Measurements from ENCODE around the gene PTGFR.

The PTGFR gene

DNA sequence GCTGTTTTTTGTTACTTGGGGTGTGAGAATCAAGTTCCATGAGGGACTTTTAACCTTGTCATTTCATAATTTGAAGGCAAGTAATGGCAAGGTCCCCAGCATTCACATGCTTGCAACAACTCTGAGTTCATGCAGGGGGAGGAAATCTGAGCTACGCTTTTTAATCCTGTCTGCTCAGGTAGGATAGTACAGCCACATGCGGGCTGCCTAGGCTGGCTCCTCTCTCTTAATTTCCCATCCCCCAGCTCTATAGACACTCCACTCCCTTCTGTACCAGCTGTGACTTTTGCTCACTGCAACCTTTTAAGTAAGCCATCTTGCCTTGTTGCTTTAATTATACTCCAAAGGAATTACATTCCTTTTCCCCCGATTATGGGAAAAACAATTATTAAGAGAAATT is 30.1 kb downstream of the PTGFR start:
- DNase-seq (ENCODE audit: low read depth), result no peak

DNA sequence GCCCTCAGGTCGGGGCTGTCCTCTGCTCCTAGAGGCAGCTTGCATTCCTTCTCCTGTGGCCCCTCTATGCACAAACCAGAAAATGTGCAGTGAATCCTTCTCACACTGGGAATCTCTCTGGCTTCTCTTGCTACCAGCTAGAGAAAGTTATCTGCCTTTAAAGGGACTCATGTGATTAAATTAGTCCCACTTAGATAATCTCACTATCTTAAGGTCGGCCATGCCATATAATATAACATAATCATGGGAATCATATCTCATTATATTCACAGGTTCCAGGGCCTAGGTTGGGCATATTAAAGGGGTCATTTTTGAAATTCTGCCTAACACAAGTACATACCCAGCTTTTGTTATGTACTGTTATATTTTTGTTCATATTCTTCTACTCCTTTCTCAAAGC is 31.4 kb downstream of the PTGFR start:
- no peak for DNase-seq (ENCODE audit: low read depth)

DNA sequence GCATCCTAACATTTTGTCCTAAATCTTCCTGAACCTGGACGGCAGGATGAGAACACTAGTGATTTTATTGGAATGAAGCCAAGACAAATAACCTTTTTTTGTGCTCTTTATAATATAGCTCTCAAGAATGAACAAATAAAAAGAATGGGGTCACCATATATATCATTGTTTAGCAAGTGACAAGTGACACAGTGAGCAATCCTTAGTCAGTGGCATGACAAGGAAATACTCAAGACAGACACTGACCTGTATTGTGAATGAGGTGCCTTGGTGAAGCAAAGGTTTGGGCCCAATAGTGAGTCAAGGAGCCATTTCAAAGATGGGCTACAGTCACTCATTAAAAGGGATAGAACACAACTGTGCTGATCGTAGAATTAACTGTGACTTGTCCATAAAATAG is 35.7 kb downstream of the PTGFR start:
- no peak for DNase-seq (ENCODE audit: low read depth)

DNA sequence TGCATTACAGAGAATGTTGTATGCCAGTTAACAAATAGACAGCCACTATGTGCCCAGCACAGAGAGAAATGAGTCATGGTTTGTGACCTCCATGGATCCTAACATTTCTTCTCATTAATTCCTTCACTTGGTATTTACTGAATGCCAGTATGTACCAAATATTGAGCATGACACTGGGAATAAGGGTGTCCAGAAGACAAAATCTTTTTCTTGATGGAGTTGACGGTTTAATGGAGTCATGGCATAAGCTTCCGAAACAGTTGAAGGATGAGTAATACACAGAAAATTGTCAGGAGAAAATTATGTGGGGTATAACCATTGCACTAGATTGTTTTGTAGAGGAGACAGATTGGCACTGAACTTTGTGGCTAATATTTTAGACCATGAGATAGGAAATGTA is 36.9 kb downstream of the PTGFR start:
- no peak for DNase-seq (ENCODE audit: low read depth)

DNA sequence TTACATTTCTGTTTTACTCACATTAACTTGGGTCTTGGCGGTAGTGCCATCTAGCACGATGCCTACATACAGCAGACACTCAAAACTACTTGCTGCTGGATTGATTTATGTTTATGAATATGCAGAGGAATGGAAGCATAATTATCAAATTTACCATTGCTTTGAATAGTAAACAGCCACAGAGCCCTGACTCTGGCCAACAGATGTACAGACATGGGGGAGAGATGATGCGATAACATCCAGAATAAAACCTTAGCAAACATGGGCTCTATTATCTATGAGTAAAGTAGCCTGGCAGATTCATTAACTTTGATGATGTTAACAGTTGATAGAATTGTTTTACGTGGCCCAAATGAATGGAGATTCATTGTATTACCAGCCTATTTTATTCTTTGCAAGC is 42.8 kb downstream of the PTGFR start:
- no peak for DNase-seq (ENCODE audit: low read depth)

DNA sequence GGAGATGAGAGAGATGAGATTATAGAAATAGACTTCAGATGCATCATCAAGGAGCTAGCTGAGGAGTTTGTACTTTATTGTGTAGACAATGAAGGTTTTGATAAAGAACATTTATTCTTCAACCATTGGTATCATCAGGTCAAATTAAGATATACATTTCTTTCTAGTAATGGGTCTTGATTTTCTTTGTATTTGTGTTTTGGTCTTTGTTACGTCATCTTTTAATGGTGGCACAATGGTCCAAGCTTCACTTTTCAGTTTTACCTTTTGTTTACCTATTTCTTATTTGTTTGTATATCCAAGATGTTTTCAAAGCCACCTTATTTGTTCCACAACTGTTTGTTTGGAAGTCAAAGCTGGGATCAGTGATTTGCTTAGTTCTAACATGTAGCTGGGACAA is 44.5 kb downstream of the PTGFR start:
- DNase-seq (ENCODE audit: low read depth), result no peak

DNA sequence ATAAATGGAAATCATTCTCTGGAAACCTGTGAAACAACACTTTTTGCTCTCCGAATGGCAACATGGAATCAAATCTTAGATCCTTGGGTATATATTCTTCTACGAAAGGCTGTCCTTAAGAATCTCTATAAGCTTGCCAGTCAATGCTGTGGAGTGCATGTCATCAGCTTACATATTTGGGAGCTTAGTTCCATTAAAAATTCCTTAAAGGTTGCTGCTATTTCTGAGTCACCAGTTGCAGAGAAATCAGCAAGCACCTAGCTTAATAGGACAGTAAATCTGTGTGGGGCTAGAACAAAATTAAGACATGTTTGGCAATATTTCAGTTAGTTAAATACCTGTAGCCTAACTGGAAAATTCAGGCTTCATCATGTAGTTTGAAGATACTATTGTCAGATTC is 45.7 kb downstream of the PTGFR start:
- no peak for DNase-seq (ENCODE audit: low read depth)

DNA sequence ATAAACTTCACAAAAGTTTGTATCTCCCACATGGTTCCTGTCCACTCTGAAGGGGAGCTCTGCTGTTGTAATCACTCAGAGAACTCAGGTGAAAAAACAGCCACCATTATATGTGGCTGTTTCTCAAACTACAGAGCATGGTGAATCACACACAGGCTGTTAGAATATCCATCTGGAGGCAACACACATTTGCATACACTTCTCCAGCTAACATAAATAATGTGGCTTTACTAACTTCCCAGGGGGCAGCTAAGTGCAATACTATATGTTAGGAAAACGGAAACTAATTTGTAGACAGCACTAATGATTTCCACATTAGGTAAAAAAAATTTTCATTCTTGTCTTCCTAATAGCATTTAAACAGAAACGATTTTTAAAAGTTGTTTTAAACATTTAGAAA is 49.3 kb downstream of the PTGFR start:
- DNase-seq (ENCODE audit: low read depth), result no peak

DNA sequence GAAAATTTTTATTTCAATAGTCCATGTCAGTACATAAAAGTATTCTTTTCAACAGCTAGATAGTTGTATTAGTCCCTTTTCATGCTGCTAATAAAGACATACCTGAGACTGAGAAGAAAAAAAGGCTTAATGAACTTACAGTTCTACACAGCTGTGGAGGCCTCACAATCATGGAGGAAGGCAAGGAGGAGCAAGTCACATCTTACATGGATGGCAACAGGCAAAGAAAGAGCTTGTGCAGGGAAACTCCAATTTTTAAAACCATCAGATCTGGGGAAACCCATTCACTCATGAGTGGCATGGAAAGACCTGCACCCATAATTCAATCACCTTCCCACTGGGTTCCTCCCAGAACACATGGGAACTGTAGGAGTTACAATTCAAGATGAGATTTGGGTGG is 50.7 kb downstream of the PTGFR start:
- no peak for DNase-seq (ENCODE audit: low read depth)

DNA sequence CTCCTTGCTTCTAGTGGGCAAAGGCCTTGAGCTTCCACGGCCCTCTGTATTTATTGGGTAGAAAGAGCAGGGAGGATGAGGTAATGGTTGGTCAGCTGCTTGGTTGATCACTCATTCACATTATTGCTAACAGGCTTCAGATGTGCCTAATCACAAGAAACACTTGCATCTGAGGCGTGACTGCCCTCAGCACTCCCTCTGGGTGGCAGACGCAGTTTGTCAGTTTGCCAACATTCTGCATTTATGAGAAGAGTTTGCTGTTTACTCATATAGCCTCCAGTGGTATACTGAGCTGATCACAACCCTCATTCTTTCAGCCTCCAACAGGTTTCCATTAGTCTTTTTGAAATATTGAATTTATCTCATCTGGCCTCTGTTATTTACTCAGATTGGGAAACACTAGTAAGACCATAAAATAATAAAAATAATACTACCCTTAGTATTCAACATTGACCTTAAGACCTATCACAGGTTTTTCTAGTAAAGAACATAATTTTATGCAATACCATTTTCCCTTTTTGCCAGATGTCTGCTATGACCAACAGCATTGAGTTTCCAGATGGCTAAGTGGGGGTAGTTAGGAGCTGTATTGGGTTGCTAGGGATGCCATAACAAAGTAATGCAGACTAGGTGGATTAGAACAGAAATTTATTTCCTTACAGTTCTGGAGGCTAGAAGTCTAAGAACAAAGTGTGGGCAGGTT is 53.3 kb downstream of the PTGFR start:
- DNase-seq (ENCODE audit: low read depth), result no peak

DNA sequence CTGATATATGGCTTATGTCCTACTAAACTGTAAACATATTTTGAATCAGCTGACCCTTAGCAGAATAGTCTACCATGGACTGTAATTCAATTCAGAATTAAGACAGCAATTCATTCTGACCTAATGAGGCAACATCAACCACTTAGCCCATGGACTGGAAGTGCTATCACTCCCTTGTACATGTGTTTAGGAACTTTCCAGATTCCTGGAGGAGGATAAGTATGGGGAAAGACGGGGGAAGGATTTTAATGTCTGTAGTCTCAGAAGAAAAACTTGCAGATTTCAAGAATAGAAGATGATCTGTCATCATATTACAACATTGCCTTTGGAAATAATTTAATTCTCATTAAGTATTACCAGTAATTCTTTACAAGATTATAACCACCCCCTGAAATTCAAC is 56.3 kb downstream of the PTGFR start:
- no peak for DNase-seq (ENCODE audit: low read depth)

DNA sequence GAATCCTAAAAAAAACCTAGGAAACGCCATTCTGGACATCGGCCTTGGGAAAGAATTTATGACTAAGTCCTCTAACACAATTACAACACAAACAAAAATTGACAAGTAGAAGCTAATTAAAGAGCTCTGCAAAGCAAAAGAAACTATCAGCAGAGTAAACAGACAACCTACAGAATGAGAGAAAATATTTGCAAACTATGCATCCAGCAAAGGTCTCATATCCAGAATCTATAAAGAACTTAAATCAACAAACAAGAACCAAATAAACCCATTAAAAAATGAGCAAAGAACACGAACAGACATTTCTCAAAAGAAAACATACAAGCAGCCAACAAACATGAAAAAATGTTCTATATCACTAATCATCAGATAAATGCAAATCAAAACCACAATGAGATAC is 58.6 kb downstream of the PTGFR start:
- no peak for DNase-seq (ENCODE audit: low read depth)

DNA sequence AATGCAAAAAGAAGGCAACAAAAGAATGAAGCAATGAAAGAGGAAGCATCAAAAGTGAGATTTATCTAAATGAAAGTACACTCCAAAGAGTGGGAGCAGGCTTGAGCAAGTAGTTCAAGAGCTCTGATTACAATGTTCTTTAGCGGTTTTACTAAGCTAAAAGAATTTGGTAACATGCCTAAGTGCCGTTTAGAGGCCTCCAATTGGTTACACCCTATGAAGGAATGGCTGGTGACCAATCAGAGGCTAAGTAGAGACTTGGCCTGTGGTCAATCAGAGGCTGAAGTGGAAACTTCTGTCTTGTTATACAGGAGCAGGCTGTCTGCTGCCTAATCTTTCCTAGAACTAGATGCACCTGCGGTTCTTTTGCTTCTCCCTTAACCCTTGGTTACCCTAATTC is 59.1 kb downstream of the PTGFR start:
- DNase-seq (ENCODE audit: low read depth), result no peak

DNA sequence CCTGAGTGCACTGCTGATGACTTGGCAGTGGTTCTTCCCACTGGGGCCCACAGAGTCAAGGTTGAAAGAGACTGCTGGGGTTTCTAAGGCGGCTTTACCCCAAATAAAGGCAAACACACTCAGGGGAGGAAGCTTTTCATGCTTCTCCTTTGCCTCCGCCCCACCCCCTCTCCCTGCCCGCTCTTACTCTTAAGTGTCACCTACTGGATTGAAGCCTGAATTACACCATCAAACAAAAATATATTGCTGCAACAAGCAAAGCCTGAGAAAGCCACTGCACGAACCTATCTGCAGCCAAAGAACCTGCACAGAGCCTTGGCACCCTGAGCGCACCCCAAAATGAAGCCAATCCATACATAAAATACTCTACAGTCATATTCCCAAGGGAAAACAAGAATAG is 63.1 kb downstream of the PTGFR start:
- DNase-seq (ENCODE audit: low read depth), result no peak

DNA sequence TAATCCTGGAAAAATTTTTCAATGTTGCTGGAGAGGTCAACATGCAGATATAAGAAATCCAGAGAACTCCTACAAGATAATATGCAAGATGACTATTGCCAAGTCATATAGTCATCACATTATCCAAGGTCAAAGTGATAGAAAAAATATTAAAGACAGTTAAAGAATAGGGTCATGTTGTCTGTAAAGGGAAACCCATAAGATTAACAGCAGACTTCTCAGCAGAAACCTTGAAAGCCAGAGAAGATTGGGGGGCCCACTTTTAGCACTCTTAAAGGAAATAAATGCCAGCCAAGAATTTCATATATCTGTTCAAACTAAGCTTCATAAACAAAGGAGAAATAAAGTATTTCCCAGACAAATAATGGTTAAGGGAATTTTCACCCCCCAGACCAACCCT is 64.1 kb downstream of the PTGFR start:
- no peak for DNase-seq (ENCODE audit: low read depth)

DNA sequence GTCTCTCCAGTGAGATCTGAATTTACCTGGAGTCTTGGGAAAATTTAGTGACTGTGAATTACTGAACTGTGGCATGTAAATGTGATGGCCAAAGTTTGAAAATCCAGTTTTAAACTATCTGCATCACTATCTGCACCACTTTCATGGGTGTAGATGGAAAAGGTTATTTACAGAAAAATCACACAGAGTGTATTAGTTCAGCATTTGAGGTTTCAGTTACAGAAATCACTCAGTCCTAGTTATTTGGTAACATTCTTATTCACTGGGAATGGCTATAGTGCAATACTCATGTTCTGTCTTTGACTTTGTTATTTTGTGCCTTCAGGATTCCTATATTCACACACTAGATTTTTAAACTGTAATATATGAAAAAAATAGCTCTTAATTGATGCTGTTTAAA is 68.9 kb downstream of the PTGFR start:
- DNase-seq (ENCODE audit: low read depth), result no peak

DNA sequence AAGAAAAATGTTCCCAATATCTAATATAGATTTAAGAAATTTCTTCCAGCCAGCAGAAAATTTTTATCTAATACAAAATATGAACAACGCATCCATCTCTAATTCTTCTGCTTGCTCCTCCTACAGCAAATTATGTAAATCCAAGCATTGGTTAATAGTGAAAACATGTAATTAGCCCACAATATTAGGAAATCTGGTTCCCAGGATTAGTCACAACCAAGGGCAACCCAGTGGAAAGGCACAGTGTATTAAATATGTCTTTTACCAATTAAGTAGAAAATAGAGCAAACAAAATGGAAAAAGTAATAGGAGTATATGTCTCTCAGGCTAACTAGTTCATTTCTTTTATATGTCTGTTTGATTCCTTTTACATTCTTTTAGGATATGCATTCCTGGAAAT is 70.0 kb downstream of the PTGFR start:
- no peak for DNase-seq (ENCODE audit: low read depth)

DNA sequence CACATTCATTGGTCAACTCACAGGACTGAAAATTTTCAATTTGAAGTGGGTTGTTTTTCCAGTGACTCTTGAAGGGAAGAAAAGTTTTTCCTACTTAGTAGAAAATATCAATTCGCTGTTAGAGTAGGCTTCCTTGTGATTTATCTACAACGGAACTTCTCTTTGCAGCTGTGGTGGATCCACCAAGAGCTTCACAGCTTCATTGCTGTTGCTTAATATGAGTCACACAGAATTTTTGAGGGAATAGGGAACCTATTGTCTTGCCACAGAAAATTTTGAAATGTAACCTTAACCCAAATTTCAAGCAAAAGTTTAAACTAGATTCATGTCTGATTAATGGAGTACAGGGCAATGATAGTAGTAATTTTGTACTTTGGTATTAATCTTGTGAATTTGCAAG is 71.1 kb downstream of the PTGFR start:
- no peak for DNase-seq (ENCODE audit: low read depth)

DNA sequence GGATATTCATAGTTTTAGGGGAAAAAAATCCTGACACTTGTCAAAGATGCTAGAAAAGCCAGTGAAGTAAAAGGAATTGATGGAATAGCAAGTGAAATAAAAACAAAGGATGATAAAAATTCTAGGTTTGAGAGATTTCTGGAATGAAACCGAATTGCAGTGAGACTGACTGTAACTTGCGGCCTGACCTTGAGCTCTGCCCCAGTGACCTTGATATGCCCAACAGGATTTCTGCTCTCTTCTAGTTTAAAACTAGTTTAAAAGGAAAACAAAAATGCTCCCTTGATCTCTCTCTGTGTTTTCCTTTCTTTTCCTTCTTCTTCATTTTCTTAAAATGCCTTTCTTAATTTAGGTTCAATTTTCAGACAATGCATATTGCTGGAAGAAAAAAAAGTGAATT is 74.6 kb downstream of the PTGFR start:
- no peak for DNase-seq (ENCODE audit: low read depth)

DNA sequence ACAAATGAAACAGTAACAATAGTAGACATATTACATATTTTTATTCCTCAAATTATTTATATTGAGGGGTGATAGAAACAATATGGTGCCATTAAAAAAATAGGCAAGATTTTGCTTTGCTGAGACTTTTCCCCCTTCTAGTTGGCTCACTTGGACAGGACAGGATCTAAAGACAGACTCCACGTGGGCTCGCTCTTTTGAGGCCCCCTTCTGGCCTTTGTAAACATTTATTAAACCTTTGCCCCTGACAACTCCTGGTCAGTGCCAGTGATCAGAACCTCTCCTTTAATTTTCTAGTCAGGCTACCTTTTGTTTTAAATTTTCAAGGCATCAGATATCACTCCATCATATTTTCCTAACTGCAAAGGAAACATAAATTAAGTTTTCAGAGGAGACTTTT is 79.8 kb downstream of the PTGFR start:
- DNase-seq (ENCODE audit: low read depth), result no peak

DNA sequence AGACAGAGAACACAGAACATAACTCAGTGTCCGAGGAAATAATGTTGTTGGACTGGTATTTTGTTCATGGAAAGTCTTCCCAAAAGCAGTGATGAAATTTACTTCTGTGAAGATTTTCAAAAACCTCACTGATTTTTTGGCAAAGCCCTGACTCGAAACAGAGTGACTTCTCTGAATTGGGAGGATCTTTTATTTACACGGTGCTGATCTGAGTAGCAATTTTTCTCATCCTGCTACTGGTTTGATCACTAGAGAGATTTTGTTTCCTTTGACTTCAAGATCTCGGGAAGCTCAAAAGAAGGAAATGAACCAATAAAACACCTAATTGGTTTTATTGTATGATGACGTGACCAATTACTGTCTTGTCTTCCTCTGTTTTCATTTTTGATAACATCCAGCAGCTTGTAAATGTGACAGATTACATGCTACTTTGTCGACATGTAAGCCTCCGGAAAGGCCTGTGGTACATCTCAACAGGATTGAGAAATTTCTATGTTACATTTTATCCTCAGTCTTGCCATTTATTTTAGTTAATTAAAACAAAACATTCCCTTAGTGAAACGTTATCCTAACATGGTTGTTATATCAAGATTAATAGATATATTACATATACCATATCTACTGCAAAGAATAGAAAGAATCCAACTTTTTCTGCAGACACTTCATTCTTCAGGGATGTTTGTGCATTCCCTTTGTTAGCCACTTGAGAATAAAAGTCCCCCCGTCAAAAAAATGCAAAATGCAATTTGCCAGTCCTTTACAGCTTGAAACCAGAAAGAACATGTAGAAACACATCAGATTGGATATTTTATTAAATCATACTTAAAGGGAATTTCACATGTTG is 86.7 kb downstream of the PTGFR start:
- DNase-seq (ENCODE audit: low read depth), result no peak

DNA sequence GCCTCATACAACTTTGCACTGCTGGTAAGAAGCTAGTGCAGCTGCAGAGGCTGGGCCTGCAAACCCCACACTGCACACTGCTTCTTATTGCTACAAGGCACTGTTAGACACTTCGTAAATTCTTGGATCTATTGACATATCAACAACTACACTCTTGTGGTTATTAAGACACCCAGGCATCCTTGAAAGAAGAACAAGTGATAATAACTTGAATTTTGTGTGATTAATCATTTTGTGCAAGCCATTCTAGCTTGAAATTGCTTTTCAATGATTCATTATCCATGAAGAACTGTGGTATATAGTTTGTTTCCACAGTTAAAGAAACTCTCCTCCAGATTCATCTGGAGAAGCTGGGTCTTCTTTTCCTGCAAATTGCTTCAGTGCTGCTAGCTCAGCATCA is 95.8 kb downstream of the PTGFR start:
- no peak for DNase-seq (ENCODE audit: low read depth)

DNA sequence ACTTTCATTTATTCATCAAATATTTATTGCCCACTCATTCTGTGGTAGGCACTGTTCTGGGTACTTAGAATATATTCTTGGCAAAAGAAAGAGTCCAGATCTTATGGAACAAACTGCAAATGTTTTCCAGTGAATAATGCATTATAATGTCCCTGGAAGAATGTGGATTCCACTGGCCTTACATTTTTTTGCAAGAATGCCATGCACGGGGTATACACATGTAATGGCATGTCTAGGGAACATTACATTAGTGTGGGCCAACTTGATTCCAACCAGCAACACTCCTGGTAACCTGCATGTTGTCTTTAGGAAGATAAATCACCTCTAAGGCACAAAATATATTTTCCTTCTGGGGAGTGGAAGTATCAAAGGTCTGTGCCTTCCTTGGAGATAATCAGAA is 96.4 kb downstream of the PTGFR start:
- DNase-seq (ENCODE audit: low read depth), result no peak

Measured in stimulated activated CD8-positive, alpha-beta memory T cell treated with anti-CD3 and anti-CD28 coated beads, Interleukin-12 subunit alpha, Interleukin-12 subunit beta, amount 100 ng/mL, for 4 hours (primary cell).